Stimulated activated CD4-positive, alpha-beta T cell treated with anti-CD3 and anti-CD28 coated beads, TNF-alpha, amount 100 ng/mL, for 48 hours (primary cell): ENCODE results near the gene SCN9A.
"Not testable (repeated sequence)": the region's sequence is repeated elsewhere in the genome, so short reads cannot be mapped to it uniquely, and the experiment has no call there.

Experiments
- DNase-seq, 3 donors: peaks; one replicate each; pipeline ENCODE4 v3.0.0-alpha.2; 2020; ENCODE audit warnings: low read depth in 3 of 3

The SCN9A gene

GRCh38 chr2:166375736-166376487, at the start of gene SCN9A:
Gene SCN9A (minus strand): TSS chr2:166375944. CDS start chr2:166311756, 64,188 bp downstream.
- DNase-seq = peak in 1 of 3 donors; percentile 4

DNA sequence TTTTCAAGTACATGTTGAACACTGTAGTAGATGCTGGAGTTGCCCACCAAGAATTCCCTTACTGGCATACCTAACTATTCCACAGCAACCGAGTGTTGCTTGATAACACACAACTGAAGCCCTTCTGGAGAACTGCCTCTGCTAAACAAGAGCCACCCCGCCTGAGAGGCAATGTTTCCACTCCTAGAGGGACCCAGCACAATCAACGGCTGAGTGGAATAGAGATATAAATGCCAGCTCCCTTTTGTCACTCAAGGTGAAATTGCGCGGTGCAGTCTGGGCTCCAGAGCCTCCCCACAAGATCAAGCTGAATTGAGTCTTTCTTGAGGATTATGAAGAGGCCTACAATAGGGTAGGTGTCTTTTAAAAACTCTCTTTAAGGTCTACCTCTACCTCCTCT, 49.1 kb upstream of the SCN9A start:
- no peak for DNase-seq

GRCh38 chr2:166419616-166419934, 43.8 kb upstream of the SCN9A start:
- no peak for DNase-seq

GRCh38 chr2:166418853-166419615, 43.3 kb upstream of the SCN9A start:
- no peak for DNase-seq

- DNase-seq = no peak
Observed at GRCh38 chr2:166417669-166418068, 41.9 kb upstream of the SCN9A start.

DNA sequence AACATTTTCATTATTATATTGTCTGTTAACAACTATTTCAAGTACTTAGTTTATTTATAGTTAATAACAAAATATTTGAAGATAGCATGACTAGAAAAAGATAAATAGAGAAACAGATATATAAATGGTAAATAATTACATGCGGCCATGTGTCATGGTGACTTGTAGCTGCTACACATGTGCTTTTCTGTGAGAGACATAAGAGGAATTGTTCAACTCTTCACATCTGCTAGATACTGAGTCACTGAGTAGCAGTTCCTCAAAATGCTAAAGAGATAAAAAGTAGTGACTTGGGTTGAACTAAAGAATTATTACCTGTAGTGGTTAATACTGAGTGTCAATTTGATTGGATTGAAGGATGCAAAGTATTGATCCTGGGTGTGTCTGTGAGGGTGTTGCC, 37.5 kb upstream of the SCN9A start:
- DNase-seq = no peak

DNA sequence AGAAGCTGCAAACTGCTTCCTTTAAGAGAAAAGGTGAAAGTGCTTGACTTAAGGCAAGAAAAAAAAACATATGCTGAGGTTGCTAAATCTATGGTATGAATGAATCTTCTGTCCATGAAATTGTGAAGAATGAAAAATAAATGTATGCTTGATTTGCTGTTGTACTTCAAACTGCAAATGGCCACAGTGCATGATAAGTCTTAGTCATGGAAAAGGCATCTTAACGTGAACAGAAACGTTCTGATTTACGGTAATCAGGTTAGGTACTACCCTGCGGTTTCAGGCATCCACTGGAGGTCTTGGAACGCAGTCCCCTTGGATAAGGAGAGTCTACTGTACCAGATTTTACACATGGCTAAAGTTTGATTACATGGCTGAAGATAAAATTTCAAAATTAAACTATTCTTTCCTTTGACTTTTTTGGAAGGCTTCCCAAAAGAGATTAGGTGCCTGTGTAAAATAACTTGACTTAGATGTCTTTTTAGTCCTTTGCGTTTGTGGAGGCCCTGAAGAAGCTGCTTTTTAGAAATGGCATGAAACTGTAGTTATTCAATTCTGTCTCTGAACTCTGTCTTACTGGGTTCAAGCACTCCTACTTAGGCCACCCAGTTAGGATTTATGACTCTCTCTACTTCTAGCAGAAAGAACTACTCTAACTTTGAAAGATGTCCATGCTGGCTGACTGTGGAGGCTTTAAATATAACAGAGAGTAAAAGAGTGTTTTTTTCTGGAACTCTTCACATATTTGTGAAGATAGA, 35.9 kb upstream of the SCN9A start:
- no peak for DNase-seq

DNA sequence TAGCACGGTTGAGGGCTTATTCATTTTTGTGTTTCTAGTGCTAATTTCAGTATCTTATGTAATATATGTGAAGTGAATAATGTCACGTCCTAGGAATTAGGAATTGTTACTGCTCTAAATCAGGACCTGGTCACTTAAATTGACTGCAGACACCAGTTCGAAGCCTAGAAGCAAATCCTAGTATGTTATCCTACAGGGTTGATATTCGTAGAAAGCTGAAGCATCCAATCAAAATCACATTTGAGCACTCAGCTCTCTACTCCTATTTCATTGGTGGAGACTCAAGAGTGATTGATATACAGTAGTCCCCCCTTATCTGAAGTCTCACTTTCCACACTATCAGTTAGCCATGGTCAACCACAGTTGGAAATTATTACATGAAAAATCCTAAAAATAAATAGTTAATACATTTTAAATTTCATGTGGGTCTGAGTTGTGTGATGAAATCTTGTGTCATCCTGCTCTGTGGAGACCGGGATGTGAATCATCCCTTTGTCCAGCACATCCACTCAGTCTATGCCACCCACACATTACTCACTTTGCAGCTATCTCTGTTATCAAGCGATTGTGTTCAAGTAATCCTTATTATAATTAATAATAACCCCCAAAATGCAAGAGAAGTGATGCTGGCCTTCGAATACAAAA, 35.2 kb upstream of the SCN9A start:
- no peak for DNase-seq

DNA sequence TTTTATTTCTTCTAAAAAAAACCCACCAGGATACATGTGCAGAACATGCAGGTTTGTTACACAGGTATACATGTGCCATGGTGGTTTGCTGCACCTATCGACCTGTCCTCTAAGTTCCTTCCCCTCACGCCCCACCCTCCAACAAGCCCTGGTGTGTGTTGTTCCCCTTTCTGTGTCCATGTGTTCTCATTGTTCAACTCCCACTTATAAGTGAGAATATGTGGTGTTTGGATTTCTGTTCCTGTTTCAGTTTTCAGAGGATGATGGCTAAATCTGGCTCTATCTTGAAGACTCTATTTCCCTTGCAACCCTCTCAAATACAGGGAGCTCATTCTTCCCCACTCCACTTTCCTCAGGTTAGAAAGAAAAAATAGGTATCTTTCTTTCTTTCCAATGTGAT, 32.0 kb upstream of the SCN9A start:
- not testable (repeated sequence) for DNase-seq

- DNase-seq = no peak
Observed at GRCh38 chr2:166406374-166406773, 30.6 kb upstream of the SCN9A start.

- no peak for DNase-seq
Observed at GRCh38 chr2:166405569-166405926, 29.8 kb upstream of the SCN9A start.

- no peak for DNase-seq
Observed at GRCh38 chr2:166404831-166405568, 29.3 kb upstream of the SCN9A start.

DNA sequence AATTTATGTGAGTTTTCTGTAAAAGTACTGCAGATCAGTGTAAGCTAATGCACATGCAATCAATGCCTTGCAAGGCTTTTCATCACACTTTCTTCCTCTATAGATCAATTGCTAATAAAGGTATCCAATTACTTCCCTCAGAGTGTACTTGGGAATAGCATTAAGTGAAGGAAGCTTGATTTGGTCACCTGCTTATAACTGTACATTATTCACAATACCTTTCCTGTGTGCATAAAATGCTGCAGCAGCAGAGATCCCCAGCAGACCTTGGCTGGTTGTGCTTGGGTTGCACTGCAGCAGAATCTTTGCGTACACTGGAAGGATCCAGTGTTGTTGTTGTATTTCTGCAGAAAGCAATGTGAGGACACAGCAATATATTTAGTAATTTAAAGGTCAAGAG, 18.5 kb upstream of the SCN9A start:
- no peak for DNase-seq

DNA sequence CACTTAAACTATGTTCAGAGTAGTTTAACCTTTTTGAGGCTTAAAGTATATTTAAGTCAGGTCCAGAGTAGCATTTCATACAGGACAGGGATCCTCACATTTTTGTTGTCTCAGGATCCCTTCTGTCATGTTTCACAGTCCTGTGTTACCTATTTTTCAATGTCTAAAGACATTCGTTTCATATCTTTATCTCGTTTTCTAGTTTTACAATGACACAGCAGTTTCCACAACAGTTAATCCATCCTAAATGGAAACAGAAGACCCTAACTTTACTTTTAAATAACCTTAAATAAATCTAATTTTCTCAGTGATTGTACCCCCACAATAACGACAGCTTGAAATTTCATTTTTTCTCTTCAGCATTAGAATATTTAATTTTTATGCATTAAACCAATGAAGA, 17.3 kb upstream of the SCN9A start:
- no peak for DNase-seq

DNA sequence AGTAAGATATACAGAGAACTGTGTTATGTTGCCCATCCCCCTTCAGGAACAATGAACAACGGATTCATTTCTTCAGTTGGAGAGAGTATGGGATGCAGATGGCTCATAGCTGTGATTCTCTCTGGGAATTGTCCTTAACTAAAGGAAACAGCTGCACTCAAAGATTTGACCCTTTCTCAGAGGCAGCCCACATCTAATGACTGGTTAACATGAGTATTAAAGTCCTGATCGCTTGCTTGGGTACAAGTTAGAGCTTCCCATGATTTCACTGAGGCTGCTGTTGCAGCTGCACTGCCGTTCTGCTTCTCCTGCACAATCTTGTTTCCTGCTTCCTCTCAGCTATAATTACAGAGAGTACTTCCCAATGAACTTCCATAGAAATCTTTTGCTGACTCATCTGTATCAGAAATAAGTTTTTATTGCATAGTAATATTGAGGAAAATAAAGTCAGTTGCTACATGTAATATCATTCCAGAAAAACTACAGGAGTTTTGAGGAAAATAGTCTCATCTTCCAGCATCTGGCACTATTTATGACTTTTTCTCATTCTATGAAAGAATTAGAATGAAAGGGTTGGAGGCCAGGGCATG, 12.8 kb upstream of the SCN9A start:
- DNase-seq = no peak

DNA sequence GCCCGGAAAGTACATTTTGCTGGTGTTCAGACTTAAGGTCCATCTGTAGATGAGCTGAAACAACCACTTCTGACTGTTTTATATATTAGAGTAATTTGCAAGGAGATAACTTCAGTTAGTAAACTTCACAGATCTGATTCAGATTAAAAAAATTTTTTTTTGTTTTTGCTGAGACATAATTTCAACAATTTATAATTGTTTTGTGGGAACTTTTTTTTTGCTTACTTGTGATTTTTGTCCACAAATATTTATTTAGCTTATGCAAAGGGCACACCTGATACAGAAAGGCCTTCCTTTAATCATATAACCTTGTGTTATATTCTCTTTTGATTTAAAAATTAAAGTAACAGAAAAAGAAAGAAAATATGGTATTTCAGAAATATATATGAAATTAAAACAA, 9.6 kb upstream of the SCN9A start:
- DNase-seq = no peak

- DNase-seq = no peak
Observed at GRCh38 chr2:166384774-166385173, 9.0 kb upstream of the SCN9A start.

GRCh38 chr2:166382448-166382847, 6.7 kb upstream of the SCN9A start:
- no peak for DNase-seq

GRCh38 chr2:166380615-166381014, 4.9 kb upstream of the SCN9A start:
- no peak for DNase-seq

- no peak for DNase-seq
Observed at GRCh38 chr2:166376873-166377272, 1.1 kb upstream of the SCN9A start.

DNA sequence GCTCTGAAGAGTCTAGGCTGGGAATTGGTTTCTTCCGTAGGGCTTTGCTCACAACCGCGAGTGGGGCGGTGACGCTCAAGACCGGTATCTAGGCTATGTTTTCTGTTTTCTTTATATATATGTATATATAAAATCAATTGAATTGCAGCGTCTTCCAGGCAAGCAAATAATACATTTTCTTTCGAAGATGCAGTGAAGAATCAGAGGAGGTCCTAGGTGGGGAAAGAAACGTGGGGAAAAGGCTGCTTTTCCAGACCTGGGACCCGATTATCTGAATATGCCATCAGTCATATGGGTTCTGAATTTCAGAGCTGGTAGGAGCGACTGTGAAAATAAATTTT, 714 bp upstream of the SCN9A start:
- no peak for DNase-seq
